Mucosa of descending colon (tissue), 3 donors: ENCODE measurements around the gene PTPRT. TPM values are rescaled to one million over a fixed set of nuclear protein-coding genes. Genes with fewer than 3 reads are reported as not detected.

Experiments used
- ATAC-seq: fragments of 200-7000 bp; cut with Tn5 transposase; one replicate; pipeline ENCODE4 v1.9.1; 2020; ENCODE audit warnings: mild to moderate bottlenecking, moderate library complexity
- DNase-seq, 3 donors: peaks; one replicate each; pipeline ENCODE4 v3.0.0-alpha.2; 2020
- H3K36me3 ChIP-seq: fragments of 200-600 bp; one replicate; pipeline ENCODE4 v1.8.0; 2021; ENCODE audit warnings: low read depth, mild to moderate bottlenecking
- H3K4me1 ChIP-seq: fragments of 200-600 bp; one replicate; pipeline ENCODE4 v1.8.0; 2021; ENCODE audit warnings: low read depth, mild to moderate bottlenecking
- H3K4me3 ChIP-seq: fragments of 200-600 bp; one replicate; pipeline ENCODE4 v1.8.0; 2021; ENCODE audit warnings: mild to moderate bottlenecking
- H3K9me3 ChIP-seq: fragments of 200-600 bp; one replicate; pipeline ENCODE4 v1.8.0; 2021; ENCODE audit warnings: mild to moderate bottlenecking
- CTCF ChIP-seq: fragments of 200-600 bp; IDR thresholded peaks from one replicate; pipeline ENCODE4 v1.8.0; 2022; ENCODE audit warnings: antibody characterized with exemption, mild to moderate bottlenecking
- intact Hi-C, 2 donors: fragments of 100-400 bp; cut with DNase I in 1 of 2; cut with micrococcal nuclease in 1 of 2; formaldehyde crosslinking; loops; one replicate each; pipeline versions ENCODE4 v1.11.0 to v1.11.1; 2022; cut with DNase I, micrococcal nuclease
- total RNA-seq, 3 donors: library from RNA; stranded (reverse); fragmentation: NEBNext Ultra II Directional in 2 of 3; extraction: Animal tissue kit (Norgen Biotek cat#: 25700) in 2 of 3; gene quantifications; one replicate each; pipeline versions ENCODE4 v1.2.1 to v1.2.4, GENCODE V29; 2021 to 2023
- donor health status: DM: no; HTN: no; CAD: no; lungs with moderate emphysema.
- donor health status: DM: no; HTN: no; CAD: no.
- donor health status: DM: no; HTN: yes; CAD: no.

The PTPRT gene
- total RNA-seq, 3 donors from 2014 or later, result 0.19 to 0.43 (median 0.38) TPM

- no peaks in the 10 kb centered on the region for H3K4me1 ChIP-seq
- no peaks in the 10 kb centered on the region for H3K9me3 ChIP-seq
- no peak overlapping the region for H3K4me3 ChIP-seq
- no peaks in the 10 kb centered on the region for H3K36me3 ChIP-seq
- intact Hi-C loops, result no loop called here
- DNase-seq (no peak), ATAC-seq (no peak)
- TF ChIP-seq CTCF, result no peak
Observed at GRCh38 chr20:42053350-42053749, 1136.4 kb downstream of the PTPRT start.

GRCh38 chr20:42051921-42052320 is 1137.8 kb downstream of the PTPRT start:
- Histone ChIP-seq H3K4me3 (no peak overlapping the region), H3K36me3 (no peaks in the 10 kb centered on the region), H3K4me1 (no peaks in the 10 kb centered on the region), H3K9me3 (no peaks in the 10 kb centered on the region)
- DNase-seq (no peak), ATAC-seq (no peak)
- intact Hi-C loops, result no loop called here
- no peak for TF ChIP-seq CTCF

GRCh38 chr20:42046371-42047085 is 1143.2 kb downstream of the PTPRT start:
- TF ChIP-seq CTCF, result no peak
- intact Hi-C loops, result no loop called here
- no peak overlapping the region for H3K4me3 ChIP-seq

GRCh38 chr20:42043921-42044320 is 1145.8 kb downstream of the PTPRT start:
- Histone ChIP-seq H3K4me3 (no peak overlapping the region), H3K4me1 (no peaks in the 10 kb centered on the region), H3K9me3 (no peaks in the 10 kb centered on the region), H3K36me3 (no peaks in the 10 kb centered on the region)
- no peak for ATAC-seq
- no peak for DNase-seq
- no peak for TF ChIP-seq CTCF
- intact Hi-C loops, result no loop called here

More at GRCh38 chr20:42046371-42047085, 1143.2 kb downstream of the PTPRT start:
- no peak for DNase-seq
- Histone ChIP-seq H3K4me1 (no peaks in the 10 kb centered on the region), H3K36me3 (no peaks in the 10 kb centered on the region), H3K9me3 (no peaks in the 10 kb centered on the region)
- no peak for ATAC-seq

- no peaks in the 10 kb centered on the region for H3K4me1 ChIP-seq
- no peak overlapping the region for H3K4me3 ChIP-seq
- ATAC-seq (no peak), DNase-seq (no peak)
- no peaks in the 10 kb centered on the region for H3K9me3 ChIP-seq
- intact Hi-C loops, result no loop called here
- TF ChIP-seq CTCF, result no peak
- no peaks in the 10 kb centered on the region for H3K36me3 ChIP-seq
Observed at GRCh38 chr20:42041000-42041565, 1148.6 kb downstream of the PTPRT start.
